Effector CD4-positive, alpha-beta T cell (primary cell): ENCODE measurements around the gene HCN2.
"Not testable (repeated sequence)": the region's sequence is repeated elsewhere in the genome, so short reads cannot be mapped to it uniquely, and the experiment has no call there.

Source experiments
- DNase-seq: peaks from one replicate; pipeline ENCODE4 v3.0.0-alpha.2; 2020

Gene HCN2

DNA sequence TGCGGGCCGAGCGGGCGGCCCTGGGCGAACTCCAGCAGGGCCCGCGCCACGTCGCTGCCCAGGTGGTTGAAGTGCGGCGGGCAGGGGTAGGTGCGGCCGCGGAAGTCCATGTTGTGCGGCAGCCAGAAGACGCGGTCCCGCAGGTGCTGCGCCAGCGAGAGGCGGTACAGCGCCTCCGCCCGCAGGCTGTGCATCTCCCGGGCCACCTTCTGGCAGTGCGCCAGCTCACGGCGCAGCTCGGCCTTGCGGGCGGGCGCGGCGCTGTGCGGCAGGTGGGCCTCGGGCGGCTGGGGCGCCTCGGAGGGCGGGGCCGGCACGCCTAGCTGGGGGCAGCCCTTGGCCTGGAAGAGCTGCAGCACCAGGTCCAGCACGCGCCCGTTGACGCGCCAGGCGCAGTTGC is 31.5 kb downstream of the HCN2 start:
- DNase-seq, result not testable (repeated sequence)

DNA sequence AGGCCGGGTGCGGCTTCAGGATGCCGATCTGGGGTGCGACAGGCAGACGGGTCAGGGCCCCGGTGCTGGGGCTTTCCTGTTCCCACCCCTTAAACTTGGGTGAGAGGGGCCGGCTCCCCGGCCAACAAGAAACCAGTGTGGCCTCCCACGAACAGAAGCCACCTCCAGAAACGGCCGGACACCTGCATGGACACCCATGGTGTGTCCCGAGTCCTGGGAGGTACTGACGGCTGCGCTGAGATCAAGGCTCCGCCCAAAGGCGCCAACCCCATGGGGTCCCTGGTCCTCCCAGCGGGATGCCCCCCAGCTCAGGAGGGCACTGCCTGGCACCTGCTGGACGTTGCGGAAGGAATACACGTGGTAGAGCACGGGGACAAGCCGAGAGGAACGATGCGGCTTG is 32.1 kb downstream of the HCN2 start:
- DNase-seq, result no peak

DNA sequence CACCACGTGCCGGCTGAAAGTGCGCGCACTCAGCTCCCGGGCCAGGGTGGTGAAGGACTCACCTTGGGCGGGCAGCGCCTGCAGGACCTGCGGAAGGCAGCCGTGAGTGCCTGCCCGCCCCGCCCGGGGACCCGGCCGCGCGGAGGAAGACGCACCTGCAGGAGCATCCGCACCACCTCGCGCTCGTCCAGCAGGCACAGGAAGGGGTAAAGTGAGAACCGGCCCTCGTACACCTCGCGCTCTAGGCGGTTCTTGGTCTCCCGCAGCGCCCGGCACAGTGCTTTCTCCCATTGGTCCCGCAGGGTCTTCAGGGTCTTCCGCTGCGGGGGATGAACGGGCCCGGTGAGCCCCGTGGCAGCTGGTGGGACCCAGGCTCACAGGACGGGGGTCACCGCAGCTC is 33.0 kb downstream of the HCN2 start:
- no peak for DNase-seq

DNA sequence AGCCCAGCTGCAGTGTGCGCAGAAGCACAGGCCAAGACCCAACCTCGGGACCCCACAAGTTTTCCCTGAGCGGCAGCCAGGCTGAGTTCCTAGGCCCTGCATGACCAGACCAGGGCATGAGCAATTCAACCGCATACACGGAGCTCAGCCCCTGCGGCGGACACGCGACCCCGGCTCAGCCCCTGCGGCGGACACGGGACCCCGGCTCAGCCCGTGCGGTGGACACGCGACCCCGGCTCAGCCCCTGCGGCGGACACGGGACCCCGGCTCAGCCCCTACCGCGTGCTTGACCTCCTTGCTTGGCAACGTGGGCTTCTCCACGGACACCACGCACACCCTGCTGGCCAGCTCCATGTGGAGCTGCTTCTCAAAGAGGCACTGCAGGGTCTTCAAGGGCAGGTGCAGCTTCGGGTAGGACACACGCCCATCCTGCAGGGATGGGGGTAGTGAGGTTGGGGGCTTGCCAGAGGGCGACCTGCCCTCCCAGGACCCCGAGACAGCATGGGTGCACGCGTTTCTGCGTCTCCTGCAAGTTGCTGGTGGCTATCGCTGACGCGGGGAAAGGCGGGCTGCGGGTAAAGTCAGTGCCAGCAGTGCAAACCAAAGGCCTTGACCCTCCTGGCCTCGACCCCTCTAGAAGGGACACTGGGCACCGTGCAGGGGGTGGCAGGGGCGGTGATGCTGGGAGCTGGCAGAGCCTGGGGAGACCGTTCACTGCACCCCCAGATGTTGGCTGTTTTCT is 33.7 kb downstream of the HCN2 start:
- no peak for DNase-seq

DNA sequence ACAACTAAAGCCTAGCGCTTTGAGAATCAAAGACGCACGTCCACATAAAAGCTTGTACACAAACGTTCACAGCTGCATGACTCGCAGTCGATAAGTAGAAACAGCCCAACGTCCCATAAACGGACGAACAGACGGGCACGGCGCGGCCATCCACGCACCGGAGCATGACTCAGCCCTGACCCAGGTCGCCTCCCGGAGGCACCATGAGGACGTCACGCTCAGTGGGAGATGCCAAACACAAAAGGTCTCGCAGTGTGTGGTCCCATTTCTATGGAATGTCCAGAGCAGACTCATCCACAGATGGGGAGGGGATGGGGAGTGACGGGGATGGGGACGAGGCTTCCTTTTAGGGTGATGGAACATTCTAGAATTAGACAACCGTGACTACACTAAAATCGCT is 34.3 kb downstream of the HCN2 start:
- no peak for DNase-seq

DNA sequence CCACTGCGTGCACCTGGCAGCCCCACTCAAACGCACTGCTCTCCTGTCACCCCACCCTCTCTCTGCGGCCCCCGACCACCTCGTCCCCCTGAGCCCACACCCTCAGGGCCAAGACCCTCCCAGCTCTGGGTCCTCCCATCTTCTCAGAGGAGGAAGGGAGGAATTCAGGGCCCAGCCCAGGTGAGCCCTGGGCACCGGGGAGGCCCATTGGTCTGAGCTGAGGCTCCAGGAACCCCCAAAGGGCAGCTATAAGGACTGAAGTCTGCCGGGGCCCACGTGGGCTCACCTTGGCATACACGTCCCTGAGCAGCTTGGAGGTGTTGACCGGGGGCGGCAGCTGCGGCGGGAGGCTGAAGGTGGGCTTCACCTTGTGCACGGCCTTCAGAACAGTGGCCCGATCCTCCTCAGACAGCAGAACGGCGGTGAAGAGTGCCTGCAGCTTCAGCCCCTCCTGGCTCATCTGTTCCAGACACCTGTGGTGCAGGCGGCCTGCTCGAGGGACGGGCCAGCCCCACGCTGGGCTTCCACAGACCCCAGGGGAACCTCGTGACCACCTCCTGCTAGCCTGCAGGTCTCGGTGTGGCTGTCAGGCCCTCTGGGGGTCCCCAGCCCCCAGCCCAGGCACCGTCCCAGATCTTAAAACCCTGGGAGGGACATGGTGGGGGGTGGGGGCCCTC is 34.9 kb downstream of the HCN2 start:
- no peak for DNase-seq

DNA sequence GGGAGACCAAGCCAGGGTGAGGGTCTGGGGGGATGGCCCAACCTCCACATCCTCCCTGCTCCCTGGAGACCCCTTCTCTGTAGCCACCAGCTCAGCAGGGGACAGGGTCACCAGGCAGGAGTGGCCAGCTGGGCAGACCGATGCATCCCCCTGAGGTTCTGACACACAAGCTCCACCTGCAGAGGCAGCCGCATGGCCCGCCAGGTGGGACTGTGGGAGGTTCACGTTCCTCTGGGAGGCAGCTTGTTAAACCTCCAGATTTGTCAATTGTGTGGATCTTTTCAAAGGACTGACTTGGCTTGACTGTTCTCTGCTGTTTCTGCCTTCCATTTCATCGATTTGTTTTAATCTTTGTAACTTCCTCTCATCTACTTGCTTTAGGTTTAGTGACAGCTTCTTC is 35.6 kb downstream of the HCN2 start:
- no peak for DNase-seq

DNA sequence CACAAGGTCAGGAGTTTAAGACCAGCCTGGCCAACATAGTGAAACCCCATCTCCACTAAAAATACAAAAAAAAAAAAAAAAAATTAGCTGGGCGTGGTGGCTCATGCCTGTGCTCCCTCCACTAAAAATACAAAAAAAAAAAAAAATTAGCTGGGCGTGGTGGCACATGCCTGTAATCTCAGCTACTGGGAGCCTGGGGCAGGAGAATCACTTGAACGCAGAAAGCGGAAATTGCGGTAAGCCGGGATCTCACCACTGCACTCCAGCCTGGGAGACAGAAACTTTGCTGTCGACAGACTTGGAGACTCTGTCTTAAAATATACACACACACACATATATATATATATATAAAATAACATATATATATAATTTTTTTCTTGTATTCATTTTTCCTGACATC is 36.9 kb downstream of the HCN2 start:
- not testable (repeated sequence) for DNase-seq

DNA sequence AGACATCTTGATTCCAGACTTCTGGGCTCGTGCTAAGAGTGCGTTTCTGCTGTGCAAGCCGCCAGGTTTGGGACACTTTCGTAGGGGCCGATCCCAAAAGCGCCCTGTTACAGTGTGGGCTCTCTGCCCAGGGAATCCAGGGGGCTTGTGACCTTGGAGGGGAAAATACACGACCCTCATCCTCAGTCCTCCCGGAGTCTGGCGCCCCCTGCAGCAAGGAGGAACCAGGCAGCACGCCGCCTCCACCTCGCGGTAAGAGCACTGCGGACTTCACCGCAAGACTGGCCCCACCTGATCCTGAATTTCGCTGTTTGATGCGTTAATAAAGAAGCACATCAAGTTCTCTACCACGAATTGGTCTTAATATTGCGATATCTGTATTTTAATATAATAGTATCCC is 38.5 kb downstream of the HCN2 start:
- DNase-seq, result no peak

DNA sequence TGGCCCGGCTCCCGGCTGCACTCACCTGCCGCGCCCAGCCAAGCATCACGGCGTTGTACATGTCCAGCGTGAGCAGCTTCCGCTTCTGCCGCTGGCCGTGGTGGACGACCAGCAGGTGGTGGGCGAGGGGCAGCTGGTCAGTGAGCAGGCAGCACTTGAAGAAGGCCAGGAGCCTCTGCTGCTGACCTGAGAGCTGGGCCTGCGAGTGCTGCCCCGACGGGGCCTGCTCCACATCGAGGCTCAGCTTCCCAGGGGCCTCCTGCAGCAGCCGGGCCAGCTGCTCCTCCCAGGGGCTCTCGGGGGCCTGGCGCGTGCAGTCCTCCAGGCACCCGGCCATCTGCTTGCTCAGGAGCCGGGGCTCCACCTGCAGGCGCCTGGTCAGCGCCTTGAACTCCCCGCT is 39.8 kb downstream of the HCN2 start:
- not testable (repeated sequence) for DNase-seq

DNA sequence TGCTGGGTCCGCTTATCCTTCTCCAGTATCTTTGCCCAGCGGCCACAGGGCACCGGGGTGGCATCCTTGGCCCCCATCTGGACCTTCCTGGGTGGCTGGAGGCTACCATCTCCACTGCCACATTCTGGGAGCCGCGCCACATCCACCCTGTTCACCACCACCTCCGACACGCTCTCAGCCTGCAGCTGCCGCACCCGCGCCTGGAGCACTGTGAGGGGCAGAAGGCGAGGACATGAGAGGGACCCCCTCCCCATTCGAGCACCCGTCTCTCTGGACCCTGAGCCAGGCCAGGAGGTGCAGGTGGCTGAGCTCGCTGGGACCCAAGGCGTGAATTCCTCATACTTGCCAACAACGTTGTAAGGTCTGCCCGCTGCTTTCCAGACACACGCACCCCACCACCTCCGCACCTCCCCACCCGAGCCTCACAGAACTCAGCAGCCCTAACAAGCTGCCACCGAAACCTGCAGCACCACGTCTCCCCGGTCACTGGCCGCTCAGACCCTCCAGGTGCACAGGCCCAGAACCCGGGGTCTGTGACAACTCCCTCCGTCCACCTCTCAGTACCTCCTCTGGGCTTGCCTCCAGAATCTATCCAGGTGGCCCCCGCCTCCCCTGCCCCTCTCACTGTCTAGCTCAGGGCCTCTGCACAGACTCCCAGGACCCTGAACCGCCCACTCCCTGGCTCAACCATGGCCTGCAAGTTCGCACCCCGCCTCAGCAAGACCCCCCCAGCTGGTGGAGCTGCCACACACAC is 40.5 kb downstream of the HCN2 start:
- no peak for DNase-seq

DNA sequence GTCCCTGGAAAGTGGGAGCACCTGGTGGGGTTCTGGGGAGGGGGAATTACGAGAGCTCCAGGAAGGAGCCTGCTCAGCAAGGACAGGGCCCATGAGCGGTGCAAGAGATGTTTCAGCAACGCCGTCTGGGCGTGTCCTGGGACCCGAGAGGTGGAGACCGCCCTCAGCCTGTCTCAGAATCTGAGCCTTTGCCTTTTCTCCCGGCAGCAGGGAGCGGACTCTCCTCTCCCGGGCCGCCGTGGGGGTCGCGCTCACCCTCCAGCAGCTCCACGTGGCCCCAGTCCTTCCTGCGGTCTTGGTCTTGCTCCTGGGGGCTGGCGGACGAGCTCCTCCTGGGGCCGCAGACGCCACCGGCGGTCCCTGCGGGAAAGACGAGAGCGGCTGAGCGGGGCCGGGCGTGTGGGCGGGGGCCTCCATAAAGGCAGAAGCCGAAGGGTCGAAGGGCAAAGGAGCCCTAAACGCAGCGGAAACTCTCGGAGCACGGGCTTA is 42.9 kb downstream of the HCN2 start:
- no peak for DNase-seq

DNA sequence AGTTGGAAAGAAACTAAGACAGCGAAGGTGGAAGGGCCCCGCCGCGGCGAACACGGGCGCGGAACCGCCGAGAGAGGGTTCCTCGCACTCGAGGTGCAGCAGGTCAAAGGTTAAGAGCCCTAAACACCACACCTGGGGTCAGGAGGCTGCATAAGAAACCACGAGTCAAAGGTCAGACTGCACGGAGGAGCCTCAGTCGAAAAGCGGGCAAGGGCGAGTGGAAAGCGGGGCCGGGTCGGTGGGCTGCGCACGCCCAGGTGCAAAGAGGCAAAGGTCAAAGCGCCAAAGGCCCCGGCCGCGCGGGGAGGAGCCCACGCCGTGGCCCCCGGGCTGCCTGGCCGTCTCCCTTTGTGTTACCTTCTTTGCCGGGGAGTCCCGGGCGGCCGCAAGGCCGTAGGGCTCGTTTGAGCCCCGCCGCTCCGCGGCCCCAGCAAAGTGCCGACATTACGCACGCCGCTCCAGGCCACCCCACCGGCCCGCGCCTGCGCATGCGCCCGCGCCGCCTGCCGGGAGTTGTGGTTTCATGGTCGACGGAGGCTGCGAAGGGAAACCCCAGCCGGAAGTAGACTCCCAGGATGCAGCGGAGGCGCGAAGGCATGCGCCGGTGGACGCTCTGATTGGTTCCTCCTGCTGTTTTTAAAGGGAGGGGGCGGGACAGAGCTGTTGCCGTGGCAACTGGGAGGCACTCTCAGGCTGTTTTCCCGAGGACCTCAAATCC is 43.5 kb downstream of the HCN2 start, which contains the start of gene POLRMT:
Gene POLRMT, minus strand, starts transcription at position 470 of the 718 bp plus-strand sequence. Its CDS starts 25 bp downstream, at position 445.
- DNase-seq, result peak; percentile 93

DNA sequence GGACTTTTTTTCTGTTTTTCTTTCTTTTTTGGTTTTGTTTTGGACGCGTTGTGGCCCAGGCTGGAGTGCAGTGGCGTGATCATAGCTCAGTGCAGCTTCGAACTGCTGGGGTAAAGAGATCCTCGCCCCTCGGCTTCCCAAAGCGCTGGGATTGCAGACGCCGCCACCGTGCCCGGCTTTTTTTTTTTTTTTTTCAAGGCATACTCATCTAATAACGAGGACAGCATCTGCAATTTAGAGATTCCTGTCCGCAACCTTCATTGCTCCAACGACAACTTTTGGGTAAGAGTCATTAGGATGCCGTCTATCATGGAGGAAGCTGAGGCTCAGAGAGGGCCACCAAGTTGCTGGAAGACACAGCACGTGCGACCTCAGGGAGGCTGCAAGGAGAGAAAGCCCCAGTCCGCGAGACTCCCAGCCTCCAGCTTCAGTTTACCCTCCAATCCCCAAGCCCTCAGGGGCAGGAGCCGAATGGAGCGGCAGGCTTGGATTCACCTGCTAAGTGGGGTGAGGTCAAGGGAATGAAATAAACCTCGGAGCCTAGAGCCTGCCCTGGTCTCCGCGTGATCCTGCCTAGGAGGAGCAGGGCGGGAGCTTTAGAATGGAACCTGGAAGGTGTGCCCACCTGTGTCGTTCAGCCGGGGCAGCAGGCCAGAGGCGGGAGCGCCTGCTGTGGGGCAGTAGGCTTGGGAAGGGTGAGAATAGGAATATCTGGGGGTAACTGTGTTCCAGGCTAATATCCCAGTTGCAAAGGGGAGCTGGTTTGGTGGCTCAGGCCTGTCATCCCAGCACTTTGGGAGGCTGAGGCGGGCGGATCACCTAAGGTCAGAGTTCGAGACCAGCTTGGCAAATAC is 44.3 kb downstream of the HCN2 start:
- DNase-seq, result no peak

DNA sequence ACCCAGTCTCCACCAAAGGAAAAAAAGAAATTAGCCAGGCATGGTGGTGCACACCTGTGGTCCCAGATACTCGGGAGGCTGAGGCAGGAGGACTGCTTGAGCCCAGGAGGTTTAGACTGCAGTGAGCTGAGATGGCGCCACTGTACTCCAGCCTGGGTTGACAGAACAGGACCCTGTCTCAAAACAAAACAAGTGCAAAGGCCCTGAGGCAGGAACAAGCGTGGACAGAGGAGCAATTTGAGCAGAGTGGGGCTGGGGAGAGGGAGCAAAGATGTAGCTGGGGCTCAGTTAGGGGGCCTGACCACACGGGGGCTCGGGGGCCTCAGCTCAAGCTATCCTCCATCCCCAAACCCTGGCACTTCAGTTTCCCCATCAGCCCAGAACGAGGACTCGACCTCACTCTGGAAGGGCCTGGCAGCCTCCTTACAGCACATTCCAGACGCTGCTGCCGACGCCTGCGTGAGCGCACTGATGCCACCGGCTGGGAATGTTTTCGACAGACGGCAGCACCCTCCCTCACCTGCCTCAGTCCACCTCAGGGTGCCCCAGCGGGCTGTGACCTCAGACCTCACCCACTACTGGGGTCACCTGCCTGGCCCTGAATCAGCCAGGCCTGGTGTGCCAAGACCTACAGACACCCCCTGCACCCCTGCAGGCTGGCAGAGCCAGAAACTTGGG is 45.4 kb downstream of the HCN2 start:
- no peak for DNase-seq

DNA sequence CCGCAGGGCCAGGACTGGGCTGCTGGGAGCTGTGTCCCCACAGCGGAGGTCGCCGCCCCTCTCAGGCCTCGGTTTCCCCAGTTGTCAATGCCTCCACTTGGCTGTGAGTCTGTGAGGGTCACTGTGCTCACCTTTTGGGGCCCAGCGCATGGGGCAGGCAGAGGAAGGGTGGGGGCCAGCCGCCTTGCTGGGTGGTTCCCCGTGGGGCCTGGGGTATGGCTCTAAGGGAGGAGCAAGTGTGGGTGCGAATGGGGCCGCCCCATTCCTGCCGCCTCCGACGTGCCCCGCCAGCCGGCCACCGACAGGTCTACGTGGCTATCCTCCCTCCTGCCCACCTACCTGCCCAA is 49.2 kb downstream of the HCN2 start:
- DNase-seq, result no peak

DNA sequence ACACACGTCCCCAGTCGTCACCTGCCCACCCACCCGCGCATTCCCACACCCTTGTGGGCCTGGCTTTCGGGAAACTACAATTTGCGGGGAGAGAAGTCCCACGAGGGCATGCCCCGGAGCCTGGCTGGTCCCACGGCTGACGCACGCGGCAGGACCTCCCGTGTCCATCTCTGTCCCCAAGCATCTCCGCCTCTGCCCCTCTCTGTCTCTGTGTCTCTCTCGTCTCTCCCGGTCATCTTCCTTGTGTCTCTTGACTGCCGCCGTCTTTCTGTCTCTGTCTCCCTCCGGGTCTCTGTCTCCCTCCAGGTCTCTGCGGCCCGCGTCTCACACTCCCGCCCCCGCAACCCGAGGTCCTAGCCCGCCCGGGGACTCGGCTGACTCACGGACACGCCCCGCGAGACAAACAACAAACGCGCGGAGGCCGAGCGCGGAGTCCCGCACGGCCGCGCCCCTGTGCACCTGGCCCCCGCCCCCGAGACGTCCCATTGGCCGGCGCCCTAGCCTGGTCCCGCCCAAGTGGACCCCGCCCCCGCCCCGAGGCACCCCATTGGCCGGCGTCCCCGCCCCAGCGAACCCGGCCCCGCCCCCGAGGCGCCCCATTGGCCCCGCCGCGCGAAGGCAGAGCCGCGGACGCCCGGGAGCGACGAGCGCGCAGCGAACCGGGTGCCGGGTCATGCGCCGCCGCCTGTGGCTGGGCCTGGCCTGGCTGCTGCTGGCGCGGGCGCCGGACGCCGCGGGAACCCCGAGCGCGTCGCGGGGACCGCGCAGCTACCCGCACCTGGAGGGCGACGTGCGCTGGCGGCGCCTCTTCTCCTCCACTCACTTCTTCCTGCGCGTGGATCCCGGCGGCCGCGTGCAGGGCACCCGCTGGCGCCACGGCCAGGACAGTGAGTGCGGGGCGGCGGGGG is 49.8 kb downstream of the HCN2 start, which contains the start of gene FGF22:
Gene FGF22, plus strand, starts transcription at position 627 of the 908 bp plus-strand sequence. Its CDS starts 47 bp downstream, at position 674.
- peak; percentile 97 for DNase-seq

DNA sequence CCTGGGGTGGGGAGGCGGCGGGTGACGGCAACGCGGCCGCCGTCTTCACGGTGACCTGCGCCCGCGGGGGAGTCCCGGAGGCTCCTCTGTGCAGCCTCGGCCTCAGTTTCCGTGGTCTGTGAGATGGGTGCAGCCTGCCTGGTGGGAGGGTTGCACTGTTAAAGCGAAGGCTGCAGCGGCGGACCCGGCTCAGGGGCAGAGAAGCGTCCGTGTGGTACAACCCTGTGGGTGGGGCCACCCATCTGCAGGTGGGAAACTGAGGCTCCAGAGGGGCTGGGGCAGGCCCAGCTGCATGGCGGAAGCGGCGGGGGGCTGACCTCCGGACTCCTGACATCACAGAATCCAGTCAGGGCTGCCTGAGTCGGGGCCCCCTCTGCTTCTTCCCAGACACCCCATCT is 50.5 kb downstream of the HCN2 start:
- DNase-seq, result no peak

DNA sequence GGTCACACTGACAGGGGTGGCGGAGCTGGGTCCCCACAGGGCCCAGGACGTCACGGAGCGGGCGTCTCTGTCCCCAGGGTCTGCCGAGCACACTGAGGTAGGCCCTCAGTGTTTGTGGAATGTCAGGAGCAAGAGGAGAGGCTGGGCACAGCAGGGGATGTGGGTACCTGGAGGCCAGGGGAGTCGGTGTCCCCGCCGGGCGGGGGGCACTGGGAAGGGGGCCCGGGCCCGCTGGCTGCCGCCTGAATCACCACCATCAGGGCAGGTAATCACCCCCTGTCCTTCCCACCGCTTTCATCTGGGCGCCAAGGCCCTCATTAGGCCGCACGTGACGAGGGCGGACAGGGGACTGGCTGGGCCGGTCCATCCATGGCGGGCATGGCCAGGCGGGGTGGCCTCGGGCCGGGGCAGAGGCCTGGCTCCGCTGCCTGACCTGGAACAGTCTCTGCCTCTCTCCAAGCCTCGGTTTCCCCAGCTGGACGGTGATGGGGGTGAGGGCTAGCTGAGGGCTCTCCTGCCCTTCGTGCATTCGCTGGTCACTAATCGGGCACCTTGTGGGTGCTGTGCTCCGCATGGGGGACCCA is 51.0 kb downstream of the HCN2 start:
- no peak for DNase-seq

DNA sequence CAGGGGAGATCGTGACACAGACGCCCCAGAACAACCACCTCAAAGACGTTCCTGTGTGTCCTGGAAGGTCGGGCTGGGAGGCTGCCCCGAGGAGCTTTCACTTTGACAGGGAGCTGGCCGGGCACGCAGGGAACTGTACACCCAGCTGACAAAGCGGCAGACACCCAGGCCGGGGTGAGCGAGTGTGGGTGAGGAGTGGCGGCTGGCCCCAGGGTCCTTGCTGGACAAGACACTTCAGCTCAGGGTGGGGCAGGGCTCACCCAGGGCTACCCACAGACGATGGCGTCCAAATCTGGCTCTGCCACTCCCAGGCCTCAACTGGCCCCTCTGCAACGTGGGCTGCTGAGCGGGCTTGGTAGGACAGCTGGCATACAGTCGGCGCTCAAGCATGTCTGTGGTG is 52.0 kb downstream of the HCN2 start:
- no peak for DNase-seq
